Esophagus muscularis mucosa (tissue), 3 donors: ENCODE measurements around the gene HAGH.

Experiments used
- POLR2AphosphoS5 ChIP-seq, 2 donors: sonication (generic); formaldehyde crosslinking; IDR thresholded peaks; one replicate each; pipeline ENCODE4 v1.6.1; 2017; ENCODE audit warnings: antibody characterized with exemption in 2 of 2
- TF ChIP-seq, protein P1 (sequence below), 3 experiments: fragments of 200-600 bp in 2 of 3; fragments of 450-650 bp in 1 of 3; sonication (generic) in 2 of 3; IDR thresholded peaks; one replicate each; pipeline ENCODE4 v1.5.1; 2017 to 2019; ENCODE audit warnings: antibody characterized with exemption in 3 of 3, mild to moderate bottlenecking in 2 of 3, moderate library complexity in 1 of 3

DNA sequence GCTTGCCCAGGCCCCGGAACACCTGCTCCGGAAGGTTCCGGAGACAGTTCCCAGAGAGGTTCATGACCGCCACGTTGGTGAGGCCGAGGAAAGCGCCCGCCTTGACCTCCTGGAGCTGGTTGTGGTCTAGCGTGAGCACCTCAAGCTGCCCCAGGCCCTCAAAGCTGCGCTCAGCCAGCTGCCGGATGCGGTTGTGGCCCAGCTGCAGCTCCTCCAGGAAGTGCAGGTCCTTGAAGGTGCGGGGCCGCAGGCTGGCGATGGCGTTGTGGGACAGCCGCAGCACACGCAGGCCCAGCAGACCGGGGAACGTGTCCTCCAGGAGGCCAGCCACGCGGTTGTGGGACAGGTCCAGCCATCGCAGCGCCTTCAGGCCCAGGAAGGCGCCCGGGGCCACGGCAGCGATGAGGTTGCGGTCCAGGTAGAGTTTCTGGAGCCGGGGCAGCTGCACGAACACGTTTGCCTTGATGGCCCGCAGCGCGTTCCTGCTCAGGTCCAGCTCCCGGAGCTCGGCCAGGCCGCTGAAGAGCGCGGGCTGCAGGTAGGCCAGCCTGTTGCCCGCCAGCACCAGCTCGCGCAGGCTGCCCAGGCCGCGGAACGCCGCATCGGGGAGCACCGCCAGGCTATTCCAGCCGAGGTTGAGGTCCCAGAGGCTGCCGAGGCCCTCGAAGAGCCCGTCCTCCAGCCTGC, 35.2 kb downstream of the HAGH start:
- no peak for TF ChIP-seq POLR2AphosphoS5 (IDR thresholded peaks at IDR 0.05)
- TF ChIP-seq, protein P1, sequence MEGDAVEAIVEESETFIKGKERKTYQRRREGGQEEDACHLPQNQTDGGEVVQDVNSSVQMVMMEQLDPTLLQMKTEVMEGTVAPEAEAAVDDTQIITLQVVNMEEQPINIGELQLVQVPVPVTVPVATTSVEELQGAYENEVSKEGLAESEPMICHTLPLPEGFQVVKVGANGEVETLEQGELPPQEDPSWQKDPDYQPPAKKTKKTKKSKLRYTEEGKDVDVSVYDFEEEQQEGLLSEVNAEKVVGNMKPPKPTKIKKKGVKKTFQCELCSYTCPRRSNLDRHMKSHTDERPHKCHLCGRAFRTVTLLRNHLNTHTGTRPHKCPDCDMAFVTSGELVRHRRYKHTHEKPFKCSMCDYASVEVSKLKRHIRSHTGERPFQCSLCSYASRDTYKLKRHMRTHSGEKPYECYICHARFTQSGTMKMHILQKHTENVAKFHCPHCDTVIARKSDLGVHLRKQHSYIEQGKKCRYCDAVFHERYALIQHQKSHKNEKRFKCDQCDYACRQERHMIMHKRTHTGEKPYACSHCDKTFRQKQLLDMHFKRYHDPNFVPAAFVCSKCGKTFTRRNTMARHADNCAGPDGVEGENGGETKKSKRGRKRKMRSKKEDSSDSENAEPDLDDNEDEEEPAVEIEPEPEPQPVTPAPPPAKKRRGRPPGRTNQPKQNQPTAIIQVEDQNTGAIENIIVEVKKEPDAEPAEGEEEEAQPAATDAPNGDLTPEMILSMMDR (IDR thresholded peaks at IDR 0.05) = no peak
